ENCODE results near the gene WDR19.

Gene WDR19

DNA sequence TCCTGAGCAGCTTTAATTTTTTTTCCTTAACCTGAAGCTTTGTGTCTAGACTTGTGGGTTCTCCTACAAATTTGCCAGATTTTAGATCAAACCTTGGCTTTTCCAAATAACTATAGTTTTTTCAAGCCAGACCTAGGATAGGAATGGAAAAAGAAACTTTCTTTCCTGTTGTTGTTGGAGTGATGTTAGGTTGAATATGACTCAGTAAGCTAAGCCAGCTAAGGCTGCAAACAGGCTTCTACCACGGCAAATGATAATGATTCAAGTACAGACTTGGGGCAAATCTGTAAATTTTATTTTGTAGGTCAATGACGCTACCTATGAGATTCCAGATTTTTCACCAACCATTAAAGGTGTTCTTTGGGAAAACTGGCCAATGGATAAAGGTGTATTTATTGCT, 45.6 kb downstream of the WDR19 start:
- no peak for TF ChIP-seq EZH2 (IDR thresholded peaks at IDR 0.05; ENCODE audit: borderline replicate concordance, low read depth, low read length, severe bottlenecking)
- TF ChIP-seq, protein P1, sequence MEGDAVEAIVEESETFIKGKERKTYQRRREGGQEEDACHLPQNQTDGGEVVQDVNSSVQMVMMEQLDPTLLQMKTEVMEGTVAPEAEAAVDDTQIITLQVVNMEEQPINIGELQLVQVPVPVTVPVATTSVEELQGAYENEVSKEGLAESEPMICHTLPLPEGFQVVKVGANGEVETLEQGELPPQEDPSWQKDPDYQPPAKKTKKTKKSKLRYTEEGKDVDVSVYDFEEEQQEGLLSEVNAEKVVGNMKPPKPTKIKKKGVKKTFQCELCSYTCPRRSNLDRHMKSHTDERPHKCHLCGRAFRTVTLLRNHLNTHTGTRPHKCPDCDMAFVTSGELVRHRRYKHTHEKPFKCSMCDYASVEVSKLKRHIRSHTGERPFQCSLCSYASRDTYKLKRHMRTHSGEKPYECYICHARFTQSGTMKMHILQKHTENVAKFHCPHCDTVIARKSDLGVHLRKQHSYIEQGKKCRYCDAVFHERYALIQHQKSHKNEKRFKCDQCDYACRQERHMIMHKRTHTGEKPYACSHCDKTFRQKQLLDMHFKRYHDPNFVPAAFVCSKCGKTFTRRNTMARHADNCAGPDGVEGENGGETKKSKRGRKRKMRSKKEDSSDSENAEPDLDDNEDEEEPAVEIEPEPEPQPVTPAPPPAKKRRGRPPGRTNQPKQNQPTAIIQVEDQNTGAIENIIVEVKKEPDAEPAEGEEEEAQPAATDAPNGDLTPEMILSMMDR (IDR thresholded peaks at IDR 0.05; ENCODE audit: borderline replicate concordance, extremely low read depth, low read length, poor library complexity, severe bottlenecking): no peak
- Histone ChIP-seq H3K9me3 (ENCODE audit: insufficient read depth, low read length, severe bottlenecking) (no peaks in the 10 kb centered on the region), H3K79me2 (ENCODE audit: insufficient read depth, low read length) (no peaks in the 10 kb centered on the region), H3K9ac (ENCODE audit: low read depth, low read length) (no peak overlapping the region), H3K27ac (ENCODE audit: low read length) (no peak overlapping the region), H3K27me3 (ENCODE audit: insufficient read depth, low read length, poor library complexity) (no peaks in the 10 kb centered on the region), H2AFZ (ENCODE audit: low read depth, low read length) (no peak overlapping the region), H3K36me3 (ENCODE audit: insufficient read depth, low read length) (no peaks in the 10 kb centered on the region), H4K20me1 (ENCODE audit: insufficient read depth, low read length) (no peaks in the 10 kb centered on the region), H3K4me1 (ENCODE audit: insufficient read depth, low read length) (no peaks in the 10 kb centered on the region), H3K4me3 (ENCODE audit: low read depth in 1 of 2, low read length in 2 of 2) (no peak overlapping the region), H3K4me2 (ENCODE audit: insufficient read depth, low read length) (no peak overlapping the region)
- ATAC-seq (ENCODE audit: insufficient read depth, low read depth): no peak
- DNase-seq: no peak

DNA sequence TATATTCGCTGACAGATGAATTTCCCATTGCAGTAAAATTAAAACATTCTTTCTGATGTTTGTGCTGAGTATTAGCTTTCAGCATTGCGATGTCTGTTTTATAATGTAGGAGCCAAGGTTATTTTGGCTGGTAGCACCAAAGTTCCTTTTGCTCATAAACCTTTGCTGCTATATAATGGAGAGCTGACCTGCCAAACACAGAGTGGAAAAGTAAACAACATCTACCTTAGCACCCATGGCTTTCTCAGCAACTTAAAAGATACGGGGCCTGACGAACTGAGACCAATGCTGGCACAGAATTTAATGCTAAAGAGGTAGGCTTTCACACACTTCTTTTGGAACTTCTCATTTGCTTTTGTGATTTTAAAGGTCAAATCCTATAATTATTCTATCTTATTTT, 46.0 kb downstream of the WDR19 start:
- Histone ChIP-seq H3K4me3 (ENCODE audit: low read depth in 1 of 2, low read length in 2 of 2) (no peak overlapping the region), H3K36me3 (ENCODE audit: insufficient read depth, low read length) (no peaks in the 10 kb centered on the region), H3K4me2 (ENCODE audit: insufficient read depth, low read length) (no peak overlapping the region), H3K79me2 (ENCODE audit: insufficient read depth, low read length) (no peaks in the 10 kb centered on the region), H3K4me1 (ENCODE audit: insufficient read depth, low read length) (no peaks in the 10 kb centered on the region), H4K20me1 (ENCODE audit: insufficient read depth, low read length) (no peaks in the 10 kb centered on the region), H3K27me3 (ENCODE audit: insufficient read depth, low read length, poor library complexity) (no peaks in the 10 kb centered on the region), H3K9me3 (ENCODE audit: insufficient read depth, low read length, severe bottlenecking) (no peaks in the 10 kb centered on the region), H3K27ac (ENCODE audit: low read length) (no peak overlapping the region), H3K9ac (ENCODE audit: low read depth, low read length) (no peak overlapping the region), H2AFZ (ENCODE audit: low read depth, low read length) (no peak overlapping the region)
- no peak for DNase-seq
- no peak for ATAC-seq (ENCODE audit: insufficient read depth, low read depth)
- TF ChIP-seq, protein P1 (IDR thresholded peaks at IDR 0.05; ENCODE audit: borderline replicate concordance, extremely low read depth, low read length, poor library complexity, severe bottlenecking): no peak
- TF ChIP-seq EZH2 (IDR thresholded peaks at IDR 0.05; ENCODE audit: borderline replicate concordance, low read depth, low read length, severe bottlenecking): no peak

DNA sequence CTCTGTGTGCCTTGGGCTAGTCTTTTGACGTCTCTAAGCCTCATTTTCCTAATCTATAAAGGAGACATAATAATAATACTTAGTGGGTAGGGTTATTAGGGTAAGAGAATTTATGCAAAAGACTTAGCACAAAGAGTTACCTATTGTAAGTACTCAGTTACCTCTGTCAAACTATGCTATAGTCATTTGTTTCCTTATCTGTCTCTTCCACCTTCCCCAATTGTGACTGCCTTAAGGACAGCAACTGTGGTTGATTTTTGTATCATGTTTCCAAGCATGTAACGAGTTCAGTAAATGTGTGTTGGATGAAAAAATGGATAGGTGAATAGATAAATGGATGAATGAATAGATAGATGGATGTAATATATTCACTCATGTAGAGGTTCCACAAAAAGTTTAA, 48.1 kb downstream of the WDR19 start:
- no peaks in the 10 kb centered on the region for H3K79me2 ChIP-seq (ENCODE audit: insufficient read depth, low read length)
- H2AFZ ChIP-seq (ENCODE audit: low read depth, low read length): no peak overlapping the region
- no peak overlapping the region for H3K4me3 ChIP-seq (ENCODE audit: low read depth in 1 of 2, low read length in 2 of 2)
- H3K27me3 ChIP-seq (ENCODE audit: insufficient read depth, low read length, poor library complexity): no peaks in the 10 kb centered on the region
- H3K27ac ChIP-seq (ENCODE audit: low read length): no peak overlapping the region
- H4K20me1 ChIP-seq (ENCODE audit: insufficient read depth, low read length): no peaks in the 10 kb centered on the region
- H3K9ac ChIP-seq (ENCODE audit: low read depth, low read length): no peak overlapping the region
- no peak for TF ChIP-seq EZH2 (IDR thresholded peaks at IDR 0.05; ENCODE audit: borderline replicate concordance, low read depth, low read length, severe bottlenecking)
- TF ChIP-seq, protein P1 (IDR thresholded peaks at IDR 0.05; ENCODE audit: borderline replicate concordance, extremely low read depth, low read length, poor library complexity, severe bottlenecking): no peak
- ATAC-seq (ENCODE audit: insufficient read depth, low read depth) (no peak), DNase-seq (no peak)
- no peaks in the 10 kb centered on the region for H3K4me1 ChIP-seq (ENCODE audit: insufficient read depth, low read length)
- H3K9me3 ChIP-seq (ENCODE audit: insufficient read depth, low read length, severe bottlenecking): no peaks in the 10 kb centered on the region
- H3K36me3 ChIP-seq (ENCODE audit: insufficient read depth, low read length): no peaks in the 10 kb centered on the region
- H3K4me2 ChIP-seq (ENCODE audit: insufficient read depth, low read length): no peak overlapping the region

DNA sequence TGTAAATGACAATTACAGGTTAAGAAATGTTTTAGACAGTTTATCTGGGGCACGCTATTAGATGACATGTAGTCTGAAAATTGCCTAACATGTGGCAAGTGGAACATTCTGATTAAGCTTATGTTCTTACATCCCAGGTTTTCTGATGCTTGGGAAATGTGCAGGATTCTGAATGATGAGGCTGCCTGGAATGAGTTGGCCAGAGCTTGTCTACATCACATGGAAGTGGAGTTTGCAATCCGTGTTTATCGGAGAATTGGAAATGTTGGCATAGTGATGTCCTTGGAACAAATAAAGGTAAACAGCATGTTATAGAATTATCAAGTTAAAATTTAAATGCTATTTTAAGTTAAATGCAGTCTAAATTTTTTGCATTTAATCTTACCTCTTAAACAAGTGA, 49.3 kb downstream of the WDR19 start:
- no peak overlapping the region for H3K4me2 ChIP-seq (ENCODE audit: insufficient read depth, low read length)
- H3K9ac ChIP-seq (ENCODE audit: low read depth, low read length): no peak overlapping the region
- H4K20me1 ChIP-seq (ENCODE audit: insufficient read depth, low read length): no peaks in the 10 kb centered on the region
- H3K4me1 ChIP-seq (ENCODE audit: insufficient read depth, low read length): no peaks in the 10 kb centered on the region
- no peak overlapping the region for H3K4me3 ChIP-seq (ENCODE audit: low read depth in 1 of 2, low read length in 2 of 2)
- no peak overlapping the region for H2AFZ ChIP-seq (ENCODE audit: low read depth, low read length)
- H3K27me3 ChIP-seq (ENCODE audit: insufficient read depth, low read length, poor library complexity): no peaks in the 10 kb centered on the region
- ATAC-seq (ENCODE audit: insufficient read depth, low read depth) (no peak), DNase-seq (no peak)
- no peak for TF ChIP-seq EZH2 (IDR thresholded peaks at IDR 0.05; ENCODE audit: borderline replicate concordance, low read depth, low read length, severe bottlenecking)
- TF ChIP-seq, protein P1 (IDR thresholded peaks at IDR 0.05; ENCODE audit: borderline replicate concordance, extremely low read depth, low read length, poor library complexity, severe bottlenecking): no peak
- no peak overlapping the region for H3K27ac ChIP-seq (ENCODE audit: low read length)
- peaks cover 2% of the 10 kb centered on the region; the same call in 1 of the 2 replicates for H3K36me3 ChIP-seq (ENCODE audit: insufficient read depth, low read length)
- no peaks in the 10 kb centered on the region for H3K9me3 ChIP-seq (ENCODE audit: insufficient read depth, low read length, severe bottlenecking)
- no peaks in the 10 kb centered on the region for H3K79me2 ChIP-seq (ENCODE audit: insufficient read depth, low read length)
